Endodermal cell (in vitro differentiated cells): ENCODE results near the gene TKFC. TPM values are rescaled to one million over a fixed set of nuclear protein-coding genes. Genes with fewer than 3 reads are reported as not detected.
A peak's percentile ranks its signal among the peaks of the same experiment; 100 is the strongest.

ENCODE experiments used
- DNase-seq: peaks from one replicate; pipeline ENCODE4 v3.0.0-alpha.2; 2017
- H3K27ac ChIP-seq: 2 replicates; pipeline ENCODE4 v1.5.1; 2013; ENCODE audit warnings: mild to moderate bottlenecking, low read depth, low read length, moderate library complexity
- H3K27me3 ChIP-seq: 2 replicates; pipeline ENCODE4 v1.6.1; 2013; ENCODE audit warnings: mild to moderate bottlenecking, low read length, moderate library complexity; ENCODE audit not compliant: insufficient read depth, control insufficient read depth, poor library complexity, severe bottlenecking
- H3K36me3 ChIP-seq: 2 replicates; pipeline ENCODE4 v1.7.0; 2013; ENCODE audit warnings: mild to moderate bottlenecking, low read length, moderate library complexity; ENCODE audit not compliant: control insufficient read depth, insufficient read depth
- H3K4me1 ChIP-seq: one replicate; pipeline ENCODE4 v1.7.0; 2013; ENCODE audit warnings: low read length; ENCODE audit not compliant: control insufficient read depth, insufficient read depth
- H3K4me3 ChIP-seq: 2 replicates; pipeline ENCODE4 v1.5.1; 2013; ENCODE audit warnings: mild to moderate bottlenecking, low read length, moderate library complexity
- H3K9ac ChIP-seq: 2 replicates; pipeline ENCODE4 v1.6.1; 2013; ENCODE audit warnings: mild to moderate bottlenecking, low read length, moderate library complexity; ENCODE audit not compliant: poor library complexity, severe bottlenecking; ENCODE audit errors: extremely low read depth
- H3K9me3 ChIP-seq: 2 replicates; pipeline ENCODE4 v1.6.1; 2013; ENCODE audit warnings: mild to moderate bottlenecking, low read length, moderate library complexity; ENCODE audit not compliant: control insufficient read depth
- H3K27ac Mint-ChIP-seq: 2 replicates; pipeline ENCODE4 v1.8.0; 2020; ENCODE audit warnings: mixed read lengths
- H3K27me3 Mint-ChIP-seq: 2 replicates; pipeline ENCODE4 v1.8.0; 2021; ENCODE audit warnings: mild to moderate bottlenecking, mixed read lengths; ENCODE audit not compliant: insufficient read depth
- H3K36me3 Mint-ChIP-seq: 2 replicates; pipeline ENCODE4 v1.8.0; 2020; ENCODE audit warnings: low read depth, mixed read lengths
- H3K4me1 Mint-ChIP-seq: 2 replicates; pipeline ENCODE4 v1.8.0; 2020; ENCODE audit warnings: mixed read lengths
- H3K4me3 Mint-ChIP-seq: 2 replicates; pipeline ENCODE4 v1.8.0; 2020; ENCODE audit warnings: mild to moderate bottlenecking, moderate library complexity, mixed read lengths
- H3K9me3 Mint-ChIP-seq: 2 replicates; pipeline ENCODE4 v1.8.0; 2020; ENCODE audit warnings: mild to moderate bottlenecking, mixed read lengths
- CTCF ChIP-seq: fragments of 200-600 bp; sonication (generic); conservative IDR thresholded peaks from 2 replicates; pipeline ENCODE4 v1.5.0; 2021; ENCODE audit warnings: antibody characterized with exemption, mild to moderate bottlenecking
- WGBS, 2 experiments: methylation state at CpG; one replicate each; pipeline versions ENCODE4 v1.1.5 to v1.1.7; 2013; ENCODE audit warnings: missing lambda C conversion rate in 2 of 2, mixed read lengths in 1 of 2; ENCODE audit not compliant: insufficient coverage in 1 of 2, insufficient read length in 1 of 2; 5-methylcytosine and 5-hydroxymethylcytosine counted together
- total RNA-seq, 2 donors: library from RNA; stranded (reverse); fragmentation: NEBNext Ultra II Directional in 1 of 2; extraction: Animal tissue kit (Norgen Biotek cat#: 25700) in 1 of 2; gene quantifications; 2 replicates in 1 of 2; 3 replicates in 1 of 2; pipeline ENCODE4 v1.2.1, GENCODE V29; 2021

The TKFC gene
- total RNA-seq, 2 donors from 2014 or later = 93.7 to 116 TPM

GRCh38 chr11:61357233-61357893 is 24.3 kb downstream of the TKFC start:
- TF ChIP-seq CTCF = no peak
- H3K27me3 Mint-ChIP-seq = no peaks in the 10 kb centered on the region
- Histone ChIP-seq H3K36me3 (no peaks in the 10 kb centered on the region), H3K4me3 (no peak overlapping the region), H3K27ac (no peak overlapping the region), H3K4me1 (no peaks in the 10 kb centered on the region), H3K9ac (no peak overlapping the region), H3K27me3 (no peaks in the 10 kb centered on the region), H3K9me3 (no peaks in the 10 kb centered on the region)
- DNase-seq = no peak
- peak overlapping the region; percentile 32 for H3K27ac Mint-ChIP-seq
- H3K4me1 Mint-ChIP-seq = peaks cover 3% of the 10 kb centered on the region
- no peaks in the 10 kb centered on the region for H3K9me3 Mint-ChIP-seq
- peaks cover 10% of the 10 kb centered on the region for H3K36me3 Mint-ChIP-seq
- no peak overlapping the region for H3K4me3 Mint-ChIP-seq
- WGBS, 2 experiments = 91 to 97% methylated on average over 7 to 9 of the region's 9 CpGs

GRCh38 chr11:61357894-61358239 is 24.8 kb downstream of the TKFC start:
- no peak for TF ChIP-seq CTCF
- DNase-seq = no peak

GRCh38 chr11:61358566-61358965 is 25.5 kb downstream of the TKFC start:
- Mint-ChIP-seq H3K4me1 (peaks cover 4% of the 10 kb centered on the region), H3K27ac (no peak overlapping the region), H3K9me3 (no peaks in the 10 kb centered on the region), H3K36me3 (peaks cover 3% of the 10 kb centered on the region), H3K27me3 (no peaks in the 10 kb centered on the region), H3K4me3 (no peak overlapping the region)
- no peak for TF ChIP-seq CTCF
- no peaks in the 10 kb centered on the region for H3K27me3 ChIP-seq
- peaks cover 3% of the 10 kb centered on the region for H3K36me3 ChIP-seq
- WGBS, 2 experiments = 82 to 96% methylated on average over 6 to 9 of the region's 11 CpGs
- DNase-seq = no peak
- no peaks in the 10 kb centered on the region for H3K9me3 ChIP-seq
- no peak overlapping the region for H3K27ac ChIP-seq
- no peak overlapping the region for H3K4me3 ChIP-seq
- H3K9ac ChIP-seq = no peak overlapping the region
- no peaks in the 10 kb centered on the region for H3K4me1 ChIP-seq

More at GRCh38 chr11:61357894-61358239, 24.8 kb downstream of the TKFC start:
- Histone ChIP-seq H3K9ac (no peak overlapping the region), H3K27me3 (no peaks in the 10 kb centered on the region), H3K4me1 (no peaks in the 10 kb centered on the region), H3K27ac (no peak overlapping the region), H3K4me3 (no peak overlapping the region), H3K36me3 (no peaks in the 10 kb centered on the region), H3K9me3 (no peaks in the 10 kb centered on the region)
- H3K9me3 Mint-ChIP-seq = no peaks in the 10 kb centered on the region
- peaks cover 3% of the 10 kb centered on the region for H3K4me1 Mint-ChIP-seq
- H3K27me3 Mint-ChIP-seq = no peaks in the 10 kb centered on the region
- H3K36me3 Mint-ChIP-seq = peaks cover 5% of the 10 kb centered on the region
- no peak overlapping the region for H3K4me3 Mint-ChIP-seq
- WGBS, 2 experiments = 96 to 100% methylated on average over 6 of the region's 6 CpGs
- H3K27ac Mint-ChIP-seq = peak overlapping the region; percentile 32
